DMS 273 (cell line): Measurements from ENCODE around the gene C20orf204.

Experiments
- DNase-seq: peaks from one replicate; lab custom pipeline; 2025; ENCODE audit not compliant: unreplicated experiment; lab: John Stamatoyannopoulos, UW

Gene C20orf204

GRCh38 chr20:64025826-64026412, 10.1 kb upstream of the C20orf204 start:
- no peak for DNase-seq

- no peak for DNase-seq
Observed at GRCh38 chr20:64027981-64028685, 7.8 kb upstream of the C20orf204 start.

- no peak for DNase-seq
Observed at GRCh38 chr20:64029293-64030117, 6.5 kb upstream of the C20orf204 start.

- DNase-seq = peak; percentile 42
Observed at GRCh38 chr20:64030371-64031134, 5.4 kb upstream of the C20orf204 start.

DNA sequence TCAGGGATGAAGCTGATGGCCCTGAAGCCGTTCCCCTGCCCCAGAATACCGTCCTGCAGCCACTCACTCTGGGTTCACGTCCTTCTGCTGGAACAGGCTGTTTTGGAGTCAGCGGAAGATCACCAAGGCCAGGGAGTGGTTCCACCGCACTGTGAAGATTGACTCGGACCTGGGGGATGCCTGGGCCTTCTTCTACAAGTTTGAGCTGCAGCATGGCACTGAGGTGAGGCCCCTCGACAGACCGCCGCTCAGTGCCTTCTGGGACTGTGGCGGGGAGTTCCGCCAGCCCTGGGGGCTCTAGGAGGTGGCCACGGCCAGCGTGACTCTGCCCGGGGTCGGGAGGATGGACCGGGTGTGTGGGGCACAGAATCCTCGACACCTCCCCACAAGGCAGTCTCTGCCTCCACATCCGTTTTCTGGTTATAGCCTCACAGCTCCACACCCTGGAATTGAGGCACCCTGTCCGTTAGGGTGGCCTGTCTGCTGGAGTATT, 4.1 kb upstream of the C20orf204 start:
- DNase-seq = no peak

GRCh38 chr20:64032706-64033624, 3.0 kb upstream of the C20orf204 start:
- no peak for DNase-seq

GRCh38 chr20:64033981-64034493, 1.9 kb upstream of the C20orf204 start:
- DNase-seq = no peak

GRCh38 chr20:64035066-64035932, 683 bp upstream of the C20orf204 start:
- no peak for DNase-seq

- DNase-seq = peak; percentile 61
Observed at GRCh38 chr20:64036346-64037198, 590 bp downstream of the C20orf204 start.

- DNase-seq = no peak
Observed at GRCh38 chr20:64037199-64037497, 1.2 kb downstream of the C20orf204 start.

DNA sequence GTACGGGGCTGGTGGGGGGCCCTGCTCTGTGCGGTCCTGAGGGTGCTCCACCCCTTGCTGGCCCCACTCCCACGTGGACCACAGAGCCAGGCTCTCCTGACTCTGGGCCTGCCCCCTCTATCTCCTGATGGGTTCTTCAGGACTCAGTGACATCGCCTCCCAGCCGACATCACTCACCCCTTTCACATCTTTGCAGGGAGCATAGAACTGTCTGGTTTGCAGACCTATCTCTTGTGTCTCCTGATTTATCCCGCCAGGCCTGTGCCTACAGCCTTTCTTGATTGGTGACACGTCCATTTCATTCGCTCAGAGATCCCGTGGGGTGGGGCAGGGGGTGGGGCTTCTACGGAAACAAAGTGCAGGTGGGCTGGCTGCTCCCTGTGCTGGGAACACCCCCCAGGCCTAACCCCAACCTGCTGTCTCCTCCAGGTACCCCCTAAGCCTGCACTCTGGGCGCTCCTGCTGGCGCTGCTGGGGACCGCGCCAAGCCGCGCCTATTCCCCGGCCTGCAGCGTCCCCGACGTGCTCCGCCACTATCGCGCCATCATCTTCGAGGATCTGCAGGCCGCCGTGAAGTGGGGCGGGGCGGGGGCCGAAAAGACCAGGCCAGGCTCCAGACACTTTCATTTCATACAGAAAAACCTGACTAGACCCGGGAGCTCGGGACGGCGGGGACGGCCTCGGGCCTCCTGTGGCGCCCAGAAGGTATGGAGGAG, 1.7 kb downstream of the C20orf204 start:
- peak; percentile 42 for DNase-seq

DNA sequence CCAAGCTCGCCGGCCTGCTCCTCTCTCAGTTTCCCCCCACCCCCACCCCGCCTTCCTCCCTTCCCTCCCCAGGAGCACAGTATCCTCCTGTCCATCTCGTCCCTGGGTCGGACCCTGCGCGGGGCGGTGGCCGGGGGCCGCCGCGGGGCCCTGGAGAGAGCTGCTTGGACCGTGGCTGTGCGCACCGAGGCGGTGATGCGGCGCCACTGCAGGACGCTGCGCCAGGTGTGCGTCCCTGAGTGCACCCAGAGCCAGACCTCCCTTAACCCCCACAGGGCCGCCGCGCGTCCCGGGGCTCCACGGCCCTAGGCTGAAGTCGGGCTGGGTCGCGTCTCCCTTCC, 2.2 kb downstream of the C20orf204 start:
- no peak for DNase-seq

- peak; percentile 90 for DNase-seq
Observed at GRCh38 chr20:64038565-64039292, 2.7 kb downstream of the C20orf204 start.

GRCh38 chr20:64039293-64040160, 3.5 kb downstream of the C20orf204 start:
- no peak for DNase-seq

GRCh38 chr20:64040231-64041039, 4.5 kb downstream of the C20orf204 start:
- DNase-seq = peak; percentile 40
